Inflammatory macrophage treated with lipopolysaccharide for 4 hours (primary cell): ENCODE measurements around the gene FERMT2.
"Not testable (repeated sequence)": the region's sequence is repeated elsewhere in the genome, so short reads cannot be mapped to it uniquely, and the experiment has no call there.

Experiments
- DNase-seq: peaks from one replicate; pipeline ENCODE4 v3.0.0-alpha.2; 2020

FERMT2 gene

GRCh38 chr14:52898496-52898895 is 52.4 kb downstream of the FERMT2 start:
- no peak for DNase-seq

DNA sequence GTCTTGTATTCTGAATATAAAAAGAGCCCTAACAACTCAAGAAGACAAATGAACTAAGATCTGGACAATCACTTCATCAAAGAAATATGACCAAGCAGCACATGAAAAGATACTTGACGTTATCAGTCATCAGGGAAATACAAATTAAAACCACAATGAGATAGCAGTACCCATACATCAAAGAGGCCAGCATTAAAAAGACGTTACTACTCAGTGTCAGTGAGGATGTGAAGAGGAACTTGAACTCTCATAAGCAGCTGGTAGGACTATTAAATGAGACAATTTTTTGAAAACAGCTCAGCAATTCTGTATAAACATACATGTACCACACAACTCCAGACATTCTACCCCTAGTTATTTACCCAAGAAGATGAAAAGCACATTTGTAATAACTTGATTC is 55.9 kb downstream of the FERMT2 start:
- DNase-seq = no peak

- DNase-seq = no peak
Measured at GRCh38 chr14:52891800-52892199, 59.0 kb downstream of the FERMT2 start.

DNA sequence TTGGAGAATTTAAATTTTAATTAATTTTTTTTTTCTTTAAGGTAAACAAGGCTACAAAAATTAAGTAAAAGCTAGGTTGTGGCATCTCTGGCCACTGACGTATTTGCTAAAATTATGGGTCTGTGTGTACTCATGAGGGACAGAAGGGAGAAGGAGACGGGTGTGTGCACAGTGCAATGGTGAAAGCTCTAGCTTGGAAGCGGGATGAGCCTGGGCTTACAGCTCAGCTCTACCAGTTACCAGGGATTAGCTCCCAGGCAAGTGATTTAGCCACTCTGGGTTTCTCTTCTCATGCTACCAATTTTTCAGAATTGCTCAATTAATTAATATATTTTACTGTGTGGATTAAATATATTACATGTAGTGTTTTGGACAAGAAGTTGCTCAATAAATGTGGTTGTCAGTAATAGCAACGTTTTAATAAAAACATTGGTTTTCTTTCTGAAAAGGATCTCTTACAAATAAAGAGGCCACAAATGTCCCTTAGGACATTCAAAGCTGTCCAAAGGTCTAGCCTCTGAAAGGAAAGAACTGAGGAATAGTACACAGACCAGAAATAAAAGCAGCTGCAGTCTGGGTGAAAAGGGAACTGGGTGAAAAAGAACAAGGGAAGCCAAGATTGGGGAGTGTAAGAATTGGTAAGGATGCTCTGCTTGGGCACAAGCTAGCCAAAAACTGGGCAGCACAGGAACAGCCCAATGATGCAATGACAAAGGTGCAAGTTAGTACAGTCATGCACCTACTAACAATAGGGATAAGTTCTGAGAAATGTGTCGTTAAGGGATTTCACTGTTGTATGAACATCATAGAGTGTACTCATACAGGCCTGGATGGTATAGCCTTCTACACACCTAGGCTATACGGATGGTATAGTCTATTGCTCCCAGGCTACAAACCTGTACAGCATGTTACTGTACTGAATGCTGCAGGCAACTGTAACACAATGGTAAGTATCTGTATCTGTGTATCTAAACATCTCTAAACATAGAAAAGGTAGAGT is 61.7 kb downstream of the FERMT2 start:
- DNase-seq = no peak

GRCh38 chr14:52888159-52888558 is 62.7 kb downstream of the FERMT2 start:
- no peak for DNase-seq

DNA sequence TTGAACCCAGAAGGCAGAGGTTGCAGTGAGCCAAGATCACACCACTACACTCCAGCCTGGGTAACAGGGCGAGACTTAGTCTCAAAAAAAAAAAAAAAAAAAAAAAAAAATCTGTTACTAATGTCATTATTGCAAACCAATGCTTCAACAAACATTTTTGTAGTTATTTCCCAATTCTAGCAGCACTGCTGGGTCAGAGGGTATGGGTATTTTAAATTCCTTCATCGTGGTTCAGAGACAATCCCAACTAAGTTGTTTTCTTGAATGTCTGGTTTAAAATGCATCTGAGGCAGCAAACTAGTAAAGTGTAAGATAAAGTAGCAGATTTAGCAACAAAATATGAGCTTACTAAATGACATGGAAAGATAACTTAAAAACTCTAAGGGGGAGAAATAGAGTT is 65.6 kb downstream of the FERMT2 start:
- DNase-seq = no peak

DNA sequence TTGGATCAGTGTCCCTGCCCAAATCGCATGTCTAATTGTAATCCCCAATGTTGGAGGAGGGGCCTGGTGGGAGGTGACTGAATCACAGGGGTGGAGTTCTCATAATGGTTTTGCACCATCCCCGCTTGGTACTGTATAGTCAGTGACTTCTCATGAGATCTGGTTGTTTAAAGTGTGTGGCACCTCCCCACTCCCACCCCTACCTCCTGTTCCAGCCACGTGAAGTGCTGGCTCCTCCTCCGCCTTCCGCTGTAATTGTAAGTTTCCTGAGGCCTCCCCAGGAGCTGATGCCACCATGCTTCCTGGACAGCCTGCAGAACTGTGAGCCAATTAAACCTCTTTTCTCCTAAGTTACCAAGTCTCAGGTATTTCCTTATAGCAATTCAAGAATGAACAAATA is 67.2 kb downstream of the FERMT2 start:
- no peak for DNase-seq

DNA sequence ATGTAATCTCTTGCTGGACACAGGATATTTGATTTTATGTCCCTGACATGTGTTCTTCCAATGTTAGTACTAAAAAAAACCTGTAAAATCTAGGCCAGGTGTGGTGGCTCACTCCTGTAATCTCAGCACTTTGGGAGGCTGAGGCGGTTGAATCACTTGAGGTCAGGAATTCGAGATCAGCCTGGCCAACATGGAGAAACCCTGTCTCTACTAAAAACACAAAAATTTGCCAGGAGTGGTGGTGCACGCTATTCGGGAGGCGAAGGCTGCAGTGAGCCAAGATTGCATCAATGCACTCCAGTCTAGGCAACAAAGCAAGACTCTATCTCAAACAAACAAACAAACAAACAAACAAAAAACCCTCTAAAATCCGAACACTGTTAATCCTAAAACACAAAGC is 68.0 kb downstream of the FERMT2 start:
- DNase-seq = no peak

GRCh38 chr14:52879958-52880357 is 70.9 kb downstream of the FERMT2 start:
- DNase-seq = no peak

GRCh38 chr14:52878946-52879345 is 71.9 kb downstream of the FERMT2 start:
- no peak for DNase-seq

GRCh38 chr14:52878469-52878868 is 72.4 kb downstream of the FERMT2 start:
- DNase-seq = no peak

DNA sequence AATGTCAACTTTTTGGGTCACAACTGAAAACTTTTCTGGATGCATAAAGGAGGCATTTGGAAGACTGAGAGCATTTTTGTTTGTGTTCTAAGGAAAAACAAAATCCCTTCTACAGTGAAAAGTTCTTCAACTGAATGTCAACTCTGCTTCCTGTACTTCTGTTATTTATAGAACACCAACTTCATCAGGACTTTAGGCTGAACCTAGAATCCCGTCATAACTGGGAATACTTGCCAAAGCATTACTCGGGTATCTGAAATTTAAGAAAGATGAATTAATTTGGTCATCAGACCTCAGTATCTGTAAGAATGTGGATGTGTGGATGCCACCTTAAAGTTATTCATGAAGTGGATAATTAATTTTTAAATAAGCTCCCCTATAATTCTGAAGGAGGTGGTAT is 73.2 kb downstream of the FERMT2 start:
- no peak for DNase-seq

- DNase-seq = no peak
Measured at GRCh38 chr14:52876806-52877205, 74.0 kb downstream of the FERMT2 start.

DNA sequence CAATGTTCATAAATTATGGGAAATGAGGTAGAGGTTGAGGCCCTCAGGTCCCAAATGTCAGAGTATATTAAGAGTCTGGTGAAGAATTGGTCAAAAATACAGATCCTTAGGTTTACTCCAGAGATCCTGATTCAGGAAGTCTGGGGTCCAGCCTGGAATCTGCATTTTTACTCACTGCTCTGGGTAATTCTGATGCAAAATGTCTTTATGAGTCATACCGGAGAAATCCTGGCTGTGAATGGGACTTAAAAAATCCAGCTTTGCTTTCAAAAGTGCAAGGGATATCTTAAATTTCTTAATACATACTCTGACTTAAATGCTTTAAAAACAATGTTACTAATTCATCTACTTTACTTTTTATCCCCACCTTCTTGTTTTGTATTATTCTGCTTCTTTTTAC is 74.5 kb downstream of the FERMT2 start:
- no peak for DNase-seq

GRCh38 chr14:52875707-52876106 is 75.1 kb downstream of the FERMT2 start:
- no peak for DNase-seq

- DNase-seq = no peak
Measured at GRCh38 chr14:52874389-52874788, 76.5 kb downstream of the FERMT2 start.

GRCh38 chr14:52873694-52874093 is 77.2 kb downstream of the FERMT2 start:
- peak; percentile 18 for DNase-seq

GRCh38 chr14:52873065-52873464 is 77.8 kb downstream of the FERMT2 start:
- DNase-seq = no peak

DNA sequence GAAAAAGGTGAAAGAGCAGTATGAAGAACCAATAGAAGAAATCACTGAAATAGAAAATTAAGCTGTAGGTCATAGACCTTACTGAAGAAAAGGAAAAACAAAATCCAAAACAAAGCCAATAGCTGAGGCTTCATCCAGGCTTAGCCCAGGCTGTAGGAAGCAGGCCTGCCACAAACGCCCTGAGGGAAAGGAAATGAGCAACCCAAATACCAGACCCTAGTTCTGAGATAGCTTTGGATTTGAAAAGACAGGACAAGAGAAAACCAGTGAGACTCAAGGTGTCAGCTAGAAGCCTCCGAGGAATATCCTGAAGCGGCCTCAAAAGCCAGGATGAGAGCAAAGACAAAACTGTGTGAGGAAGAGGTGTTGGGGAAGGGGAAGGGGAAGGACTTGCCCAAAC is 79.2 kb downstream of the FERMT2 start:
- DNase-seq = no peak

DNA sequence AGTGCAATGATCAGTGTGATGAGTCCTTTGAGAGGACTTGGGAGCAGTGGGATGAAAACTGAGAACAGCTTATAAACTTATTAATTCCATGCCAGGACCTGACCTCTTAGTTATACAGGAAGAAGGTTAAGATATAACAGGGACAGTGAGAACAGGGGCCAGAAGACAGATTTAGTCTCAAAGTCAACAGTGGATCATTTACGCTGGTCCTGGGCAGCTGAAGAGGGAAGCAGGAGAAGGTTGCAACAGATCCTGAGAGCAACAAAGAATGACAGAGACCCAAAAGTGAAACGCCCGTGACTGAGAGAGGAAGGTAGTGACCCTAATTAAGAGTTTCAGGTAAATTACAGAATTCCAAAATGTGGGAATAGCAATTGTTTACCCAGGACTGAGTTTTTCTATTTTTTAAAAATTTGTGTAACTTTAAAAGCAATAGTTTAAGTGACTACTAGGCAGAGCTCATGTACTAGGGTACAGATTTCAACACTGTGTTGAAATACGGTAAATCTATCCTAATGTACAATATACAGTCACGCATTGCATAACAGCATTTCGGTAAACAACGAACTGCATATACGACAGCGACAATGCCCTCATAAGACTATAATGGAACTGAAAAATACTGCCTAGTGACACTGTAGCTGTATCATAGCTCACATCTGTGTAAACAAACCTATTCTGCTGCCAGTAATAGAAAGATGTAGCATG is 81.8 kb downstream of the FERMT2 start:
- peak; percentile 12 for DNase-seq

GRCh38 chr14:52864893-52865292 is 86.0 kb downstream of the FERMT2 start:
- not testable (repeated sequence) for DNase-seq

DNA sequence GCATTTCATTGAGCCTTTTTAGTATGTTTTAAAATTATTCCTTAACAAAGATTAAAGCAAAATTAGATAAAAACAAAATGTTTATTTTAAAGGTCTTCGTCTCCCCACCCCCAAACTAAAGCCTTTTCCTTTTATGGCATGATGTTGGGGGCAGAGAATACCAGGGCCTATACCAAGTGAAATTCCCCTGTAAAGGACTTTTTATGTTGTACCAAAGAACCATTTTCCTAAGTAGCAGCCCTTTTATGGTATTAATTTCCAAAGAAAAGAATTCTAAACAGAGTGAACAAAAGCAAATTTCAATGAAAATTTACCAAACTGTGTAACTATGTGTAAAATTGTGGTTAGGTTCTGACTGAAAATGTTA is 87.5 kb downstream of the FERMT2 start:
- no peak for DNase-seq

GRCh38 chr14:52862632-52863333 is 88.1 kb downstream of the FERMT2 start:
- DNase-seq = no peak

GRCh38 chr14:52861403-52861802 is 89.4 kb downstream of the FERMT2 start:
- no peak for DNase-seq
